Neural cell (in vitro differentiated cells): ENCODE results near the gene RNU6-1.

Experiments
- CTCF ChIP-seq: fragments of 450-650 bp; IDR thresholded peaks from 2 replicates; pipeline ENCODE4 v1.5.1; 2014; ENCODE audit warnings: antibody characterized with exemption, mild to moderate bottlenecking, moderate library complexity; ENCODE audit not compliant: poor library complexity, severe bottlenecking
- EP300 ChIP-seq: fragments of 450-650 bp; conservative IDR thresholded peaks from 2 replicates; pipeline ENCODE4 v1.6.1; 2014; ENCODE audit warnings: antibody characterized with exemption, mild to moderate bottlenecking, moderate library complexity; ENCODE audit not compliant: poor library complexity, severe bottlenecking
- EZH2 ChIP-seq: fragments of 200-600, 300-800 bp; shearing (Covaris generic), sonication (generic); IDR thresholded peaks from 2 replicates; pipeline ENCODE4 v1.6.1; 2014; ENCODE audit warnings: antibody characterized with exemption, low read length, borderline replicate concordance, mild to moderate bottlenecking; ENCODE audit not compliant: insufficient read depth, poor library complexity, severe bottlenecking
- MXI1 ChIP-seq: fragments of 450-650 bp; conservative IDR thresholded peaks from 2 replicates; pipeline ENCODE4 v1.6.1; 2014; ENCODE audit warnings: antibody characterized with exemption, mild to moderate bottlenecking; ENCODE audit not compliant: poor library complexity, severe bottlenecking
- POLR2AphosphoS5 ChIP-seq: IDR thresholded peaks from 2 replicates; pipeline ENCODE4 v1.6.1; 2012
- RAD21 ChIP-seq: fragments of 450-650 bp; conservative IDR thresholded peaks from 2 replicates; pipeline ENCODE4 v1.6.1; 2014; ENCODE audit warnings: antibody characterized with exemption, mild to moderate bottlenecking, moderate library complexity
- TAF1 ChIP-seq: IDR thresholded peaks from 2 replicates; pipeline ENCODE4 v1.6.1; 2012; ENCODE audit warnings: low read depth
- TF ChIP-seq, protein P1 (sequence below): IDR thresholded peaks from 2 replicates; pipeline ENCODE4 v1.6.1; 2012; ENCODE audit warnings: borderline replicate concordance

DNA sequence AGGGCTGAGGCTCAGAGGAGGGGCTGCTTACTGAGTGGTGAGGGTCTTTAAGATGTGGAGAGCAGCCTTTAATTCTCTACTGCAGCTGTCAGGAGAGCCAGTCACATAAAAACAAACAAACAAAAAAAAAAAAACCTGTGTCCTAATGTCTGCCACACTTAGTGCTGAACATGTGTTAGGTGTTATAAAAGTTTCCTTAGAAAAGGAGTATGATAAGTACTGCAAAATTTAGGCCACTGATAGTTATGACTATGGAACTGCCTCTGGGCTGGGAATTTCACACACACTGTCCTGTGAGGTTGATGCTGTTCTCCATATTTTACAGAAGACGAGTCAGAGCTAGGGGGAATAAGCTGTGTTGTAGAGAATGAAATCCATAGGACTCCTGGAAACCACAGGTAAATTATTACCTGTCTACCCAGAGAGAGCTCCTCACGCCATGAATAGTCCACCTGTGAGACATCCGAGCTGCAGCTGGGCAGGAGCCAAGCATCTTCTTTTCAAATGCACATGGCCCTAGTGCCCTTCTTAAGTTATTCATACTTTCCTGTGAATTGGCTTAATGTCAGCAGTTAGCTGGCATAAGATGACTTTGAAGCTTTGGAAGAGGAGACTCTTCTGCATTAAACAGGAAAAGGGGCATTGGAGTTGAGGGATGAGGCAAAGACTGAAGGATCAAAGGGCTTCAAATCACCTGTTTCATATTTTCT is 49.1 kb downstream of the RNU6-1 start:
- TF ChIP-seq CTCF (no peak), POLR2AphosphoS5 (no peak), EZH2 (no peak), RAD21 (no peak), EP300 (no peak), MXI1 (no peak), TAF1 (no peak)
- TF ChIP-seq, protein P1, sequence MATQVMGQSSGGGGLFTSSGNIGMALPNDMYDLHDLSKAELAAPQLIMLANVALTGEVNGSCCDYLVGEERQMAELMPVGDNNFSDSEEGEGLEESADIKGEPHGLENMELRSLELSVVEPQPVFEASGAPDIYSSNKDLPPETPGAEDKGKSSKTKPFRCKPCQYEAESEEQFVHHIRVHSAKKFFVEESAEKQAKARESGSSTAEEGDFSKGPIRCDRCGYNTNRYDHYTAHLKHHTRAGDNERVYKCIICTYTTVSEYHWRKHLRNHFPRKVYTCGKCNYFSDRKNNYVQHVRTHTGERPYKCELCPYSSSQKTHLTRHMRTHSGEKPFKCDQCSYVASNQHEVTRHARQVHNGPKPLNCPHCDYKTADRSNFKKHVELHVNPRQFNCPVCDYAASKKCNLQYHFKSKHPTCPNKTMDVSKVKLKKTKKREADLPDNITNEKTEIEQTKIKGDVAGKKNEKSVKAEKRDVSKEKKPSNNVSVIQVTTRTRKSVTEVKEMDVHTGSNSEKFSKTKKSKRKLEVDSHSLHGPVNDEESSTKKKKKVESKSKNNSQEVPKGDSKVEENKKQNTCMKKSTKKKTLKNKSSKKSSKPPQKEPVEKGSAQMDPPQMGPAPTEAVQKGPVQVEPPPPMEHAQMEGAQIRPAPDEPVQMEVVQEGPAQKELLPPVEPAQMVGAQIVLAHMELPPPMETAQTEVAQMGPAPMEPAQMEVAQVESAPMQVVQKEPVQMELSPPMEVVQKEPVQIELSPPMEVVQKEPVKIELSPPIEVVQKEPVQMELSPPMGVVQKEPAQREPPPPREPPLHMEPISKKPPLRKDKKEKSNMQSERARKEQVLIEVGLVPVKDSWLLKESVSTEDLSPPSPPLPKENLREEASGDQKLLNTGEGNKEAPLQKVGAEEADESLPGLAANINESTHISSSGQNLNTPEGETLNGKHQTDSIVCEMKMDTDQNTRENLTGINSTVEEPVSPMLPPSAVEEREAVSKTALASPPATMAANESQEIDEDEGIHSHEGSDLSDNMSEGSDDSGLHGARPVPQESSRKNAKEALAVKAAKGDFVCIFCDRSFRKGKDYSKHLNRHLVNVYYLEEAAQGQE, result no peak
